HG03135 (cell line): ENCODE results near the gene KISS1.

Experiments used
- ATAC-seq: cut with Tn5 transposase; IDR thresholded peaks from one replicate; pipeline ENCODE4 v1.9.1; 2021; ENCODE audit warnings: mild to moderate bottlenecking, moderate library complexity; ENCODE audit not compliant: unreplicated experiment

Gene KISS1

GRCh38 chr1:204194080-204194479 lies 2.2 kb downstream of the KISS1 start:
- no peak for ATAC-seq

- no peak for ATAC-seq
Observed at GRCh38 chr1:204192589-204193352, 3.5 kb downstream of the KISS1 start.

GRCh38 chr1:204192046-204192445 lies 4.2 kb downstream of the KISS1 start:
- no peak for ATAC-seq

- no peak for ATAC-seq
Observed at GRCh38 chr1:204191456-204191855, 4.8 kb downstream of the KISS1 start.

- ATAC-seq: no peak
Observed at GRCh38 chr1:204190212-204191211, 5.8 kb downstream of the KISS1 start.

- no peak for ATAC-seq
Observed at GRCh38 chr1:204188959-204189639, 7.2 kb downstream of the KISS1 start.

- no peak for ATAC-seq
Observed at GRCh38 chr1:204186597-204186996, 9.7 kb downstream of the KISS1 start.

- ATAC-seq: no peak
Observed at GRCh38 chr1:204181116-204181515, 15.2 kb downstream of the KISS1 start.

GRCh38 chr1:204180133-204180532 lies 16.2 kb downstream of the KISS1 start:
- no peak for ATAC-seq

GRCh38 chr1:204178487-204179281 lies 17.6 kb downstream of the KISS1 start:
- no peak for ATAC-seq

GRCh38 chr1:204177133-204177532 lies 19.2 kb downstream of the KISS1 start:
- ATAC-seq: no peak

GRCh38 chr1:204176049-204176448 lies 20.2 kb downstream of the KISS1 start:
- no peak for ATAC-seq

GRCh38 chr1:204174958-204175357 lies 21.3 kb downstream of the KISS1 start:
- no peak for ATAC-seq

- ATAC-seq: no peak
Observed at GRCh38 chr1:204172404-204173029, 23.8 kb downstream of the KISS1 start.

- no peak for ATAC-seq
Observed at GRCh38 chr1:204171751-204172178, 24.5 kb downstream of the KISS1 start.

GRCh38 chr1:204170494-204171155 lies 25.7 kb downstream of the KISS1 start:
- ATAC-seq: no peak

GRCh38 chr1:204169858-204170257 lies 26.4 kb downstream of the KISS1 start:
- ATAC-seq: no peak

- no peak for ATAC-seq
Observed at GRCh38 chr1:204167730-204168129, 28.6 kb downstream of the KISS1 start.

- ATAC-seq: no peak
Observed at GRCh38 chr1:204166219-204166618, 30.1 kb downstream of the KISS1 start, which contains the start of gene REN. REN (minus strand) TSS chr1:204166337; CDS start chr1:204166293, 44 bp downstream.
